K562 (cell line): ENCODE results near the gene SND1. TPM values are rescaled to one million over a fixed set of nuclear protein-coding genes. Genes with fewer than 3 reads are reported as not detected.

Experiments
- ATAC-seq: fragments of 200-7000 bp; cut with Tn5 transposase; 3 replicates; pipeline ENCODE4 v1.9.1; 2020; ENCODE audit warnings: moderate library complexity
- BruUV-seq: library from RNA; stranded (reverse); fragments of 400-500 nt; replicated peaks from 2 replicates; lab custom pipeline; 2021; lab: Mats Ljungman, UMichigan
- CTCF ChIA-PET: fragments of 300-600 bp; formaldehyde crosslinking; extraction: SDS; loops from one replicate; lab custom pipeline; 2021; ENCODE audit warnings: low intra/inter-chr PET ratio; lab: Yijun Ruan, JAX
- POLR2A ChIA-PET: fragments of 300-600, 350-650 bp; sonication (Branson Sonifier 250); formaldehyde crosslinking; extraction: SDS; loops from one replicate; lab custom pipeline; 2021; ENCODE audit warnings: antibody characterized with exemption, inconsistent platforms; lab: Yijun Ruan, JAX
- DNase-seq, 4 experiments: peaks; one replicate each; pipeline versions ENCODE4 v3.0.0 to v3.0.0-alpha.2; 2011 to 2018; ENCODE audit warnings: low spot score in 3 of 4, mixed read lengths in 3 of 4; ENCODE audit errors: extremely low read depth in 1 of 4
- FAIRE-seq: peaks from 2 replicates; lab custom pipeline; 2011; peaks lifted over from hg19 to GRCh38; lab: Jason Lieb, UNC
- H2AFZ ChIP-seq: 2 replicates; pipeline ENCODE4 v1.6.0; 2011; ENCODE audit warnings: low read depth, low read length, control low read depth, inconsistent platforms
- H3K27ac ChIP-seq: fragments of 200-600 bp; 3 replicates; pipeline ENCODE4 v1.8.0; 2011; ENCODE audit warnings: low read depth, mild to moderate bottlenecking, control low read depth, inconsistent platforms, low read length, moderate library complexity, mixed read lengths; ENCODE audit errors: extremely low read depth
- H3K27me3 ChIP-seq, 2 experiments: fragments of 300-600 bp in 1 of 2; 2 replicates in 1 of 2; 3 replicates in 1 of 2; pipeline versions ENCODE4 v1.6.0 to v1.8.0; 2011; ENCODE audit warnings: inconsistent platforms in 2 of 2, low read length in 2 of 2, mild to moderate bottlenecking in 1 of 2, mixed read lengths in 1 of 2, moderate library complexity in 1 of 2; ENCODE audit not compliant: control insufficient read depth in 2 of 2, insufficient read depth in 2 of 2
- H3K36me3 ChIP-seq: fragments of 300-600 bp; 3 replicates; pipeline ENCODE4 v1.8.0; 2011; ENCODE audit warnings: mild to moderate bottlenecking, low read length, inconsistent platforms; ENCODE audit not compliant: control insufficient read depth, insufficient read depth
- H3K4me1 ChIP-seq, 2 experiments: fragments of 200-600 bp in 1 of 2; replicated peaks in 1 of 2; 2 replicates in 1 of 2; 3 replicates in 1 of 2; pipeline versions ENCODE4 v1.5.1 to v1.8.0; 2011; ENCODE audit warnings: inconsistent platforms in 2 of 2, low read length in 2 of 2, mild to moderate bottlenecking in 1 of 2, mixed read lengths in 1 of 2, moderate library complexity in 1 of 2; ENCODE audit not compliant: control insufficient read depth in 2 of 2, insufficient read depth in 2 of 2
- H3K4me2 ChIP-seq: 2 replicates; pipeline ENCODE4 v1.6.1; 2011; ENCODE audit warnings: low read length, control low read depth, inconsistent platforms, mixed read lengths; ENCODE audit not compliant: insufficient read depth
- H3K4me3 ChIP-seq: fragments of 200-600 bp; sonication (generic), shearing (Covaris generic); 2 replicates; pipeline ENCODE4 v1.5.1; 2016; ENCODE audit warnings: control low read depth, inconsistent platforms
- H3K79me2 ChIP-seq: fragments of 200-600 bp; 3 replicates; pipeline ENCODE4 v1.8.0; 2011; ENCODE audit warnings: low read length, inconsistent platforms; ENCODE audit not compliant: control insufficient read depth, insufficient read depth
- H3K9ac ChIP-seq, 2 experiments: 2 replicates each; pipeline versions ENCODE4 v1.6.0 to v1.6.1; 2011; ENCODE audit warnings: low read depth in 2 of 2, low read length in 2 of 2, control low read depth in 1 of 2, inconsistent platforms in 1 of 2, mild to moderate bottlenecking in 1 of 2, mixed read lengths in 1 of 2; ENCODE audit not compliant: insufficient read depth in 1 of 2
- H3K9me1 ChIP-seq: one replicate; pipeline ENCODE4 v1.6.0; 2011; ENCODE audit warnings: inconsistent platforms, mild to moderate bottlenecking, low read length, moderate library complexity; ENCODE audit not compliant: control insufficient read depth, insufficient read depth
- H3K9me3 ChIP-seq: replicated peaks from 2 replicates; pipeline ENCODE4 v1.5.1; 2011; ENCODE audit warnings: low read depth, low read length, inconsistent platforms; ENCODE audit not compliant: control insufficient read depth, insufficient read depth
- H4K20me1 ChIP-seq: replicated peaks from 2 replicates; pipeline ENCODE4 v1.6.1; 2011; ENCODE audit warnings: low read length, inconsistent platforms, mixed read lengths; ENCODE audit not compliant: control insufficient read depth, insufficient read depth
- C11orf30 ChIP-seq: fragments of 450-650 bp; IDR thresholded peaks from 2 replicates; pipeline ENCODE4 v1.6.1; 2016; ENCODE audit warnings: low read depth, mild to moderate bottlenecking
- DPF2 ChIP-seq: fragments of 450-650 bp; IDR thresholded peaks from 2 replicates; pipeline ENCODE4 v1.6.1; 2016
- MAFK ChIP-seq: IDR thresholded peaks from 2 replicates; pipeline ENCODE4 v1.6.1; 2011; ENCODE audit warnings: low read length, improper control_type of control experiment
- PHB ChIP-seq: fragments of 250-450 bp; sonication (Bioruptor Pico); IDR thresholded peaks from 2 replicates; pipeline ENCODE4 v1.5.0; 2021
- SAP30 ChIP-seq: fragments of 200-600 bp; sonication (generic); IDR thresholded peaks from 2 replicates; pipeline ENCODE4 v1.6.1; 2012; ENCODE audit warnings: borderline replicate concordance, low read depth, mild to moderate bottlenecking, moderate library complexity, low read length, control low read depth, inconsistent platforms; ENCODE audit not compliant: insufficient read depth, poor library complexity, severe bottlenecking
- ZNF133 ChIP-seq: fragments of 250-450 bp; sonication (Bioruptor Pico); IDR thresholded peaks from 2 replicates; pipeline ENCODE4 v1.4.0; 2020; ENCODE audit warnings: mild to moderate bottlenecking
- ZNF316 ChIP-seq: fragments of 450-650 bp; IDR thresholded peaks from 2 replicates; pipeline ENCODE4 v1.6.1; 2016
- WGBS: fragments of 100-300 bp; shearing (Covaris generic); methylation state at CpG from one replicate; pipeline ENCODE4 v1.1.6; 2016; ENCODE audit warnings: low coverage, mixed read lengths; ENCODE audit not compliant: insufficient coverage; ENCODE audit errors: missing lambda C conversion rate; 5-methylcytosine and 5-hydroxymethylcytosine counted together
- in situ Hi-C: fragments of 300-500 bp; cut with MboI; formaldehyde crosslinking; loops from 4 replicates; pipeline ENCODE4 v1.15.0; 2018; ENCODE audit warnings: inconsistent platforms, mixed read lengths
- intact Hi-C: fragments of 100-400 bp; cut with micrococcal nuclease; formaldehyde crosslinking; loops from 2 replicates; pipeline ENCODE4 v1.14.2; 2022
- polyA plus RNA-seq, 8 experiments: library from polyadenylated mRNA; depleted of rRNA in 4 of 8; stranded (reverse) in 5 of 8; unstranded in 3 of 8; fragments of >200 nt; fragmentation: Nextera tagmentation in 2 of 8; fragmentation: Illumina TruSeq in 1 of 8; extraction: Ambion mirVana in 2 of 8; extraction: Trizol in 1 of 8; gene quantifications; 2 replicates each; pipeline versions ENCODE4 v1.2.1 to v1.2.3, GENCODE V29; 2011 to 2014; ENCODE audit warnings: inconsistent platforms in 1 of 8, missing spikeins in 1 of 8
- total RNA-seq, 7 experiments: library from RNA; depleted of rRNA in 6 of 7; stranded (reverse); fragments of >200 nt in 6 of 7; fragmentation: Illumina TruSeq in 2 of 7; extraction: Trizol in 2 of 7; gene quantifications; 2 replicates each; pipeline versions ENCODE4 v1.2.1 to v1.2.3, GENCODE V29; 2011 to 2021; ENCODE audit warnings: low replicate concordance in 1 of 7
- TF ChIP-seq, protein P1 (sequence below): sonication (generic); formaldehyde crosslinking; IDR thresholded peaks from 2 replicates; pipeline ENCODE4 v1.8.0; 2022; ENCODE audit warnings: mild to moderate bottlenecking, low read depth, missing genetic modification reagents

Gene SND1
- total and polyA plus RNA-seq, 9 of the 15 experiments (the other 6 are each of a cell fraction or from before 2014, with no cell fraction given): 46.5 to 307 (median 191) TPM

DNA sequence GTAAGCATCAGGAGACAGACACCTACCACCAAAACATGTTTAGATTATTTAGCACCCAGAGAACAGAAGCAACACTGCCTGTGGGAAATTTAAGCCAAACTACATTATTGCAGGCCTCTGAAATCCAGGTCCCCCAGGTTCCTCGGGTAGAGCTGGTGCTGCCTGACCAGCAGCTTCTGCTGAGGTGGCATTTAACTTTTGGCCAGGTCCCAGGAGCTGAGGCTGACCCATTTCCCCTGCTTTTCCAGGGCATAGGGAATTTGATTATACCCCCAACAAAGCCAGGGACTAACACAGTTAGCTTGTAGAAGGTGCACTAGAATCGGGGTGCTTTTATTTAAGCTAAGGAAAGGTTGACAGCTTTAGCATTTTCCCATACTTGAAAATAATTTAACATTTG, 374.6 kb downstream of the SND1 start:
- FAIRE-seq (no peak), DNase-seq (no peak), ATAC-seq (no peak)
- Histone ChIP-seq H3K4me1 (peaks cover 0 to 4% of the 10 kb centered on the region in 2 experiments; a peak in 2 of 5 replicates), H3K9me1 (peaks cover 4% of the 10 kb centered on the region), H3K4me3 (no peak overlapping the region), H3K79me2 (peaks cover 4% of the 10 kb centered on the region; the same call in 1 of the 3 replicates), H4K20me1 (no peaks in the 10 kb centered on the region), H3K9me3 (peaks cover 13% of the 10 kb centered on the region), H2AFZ (no peak overlapping the region), H3K4me2 (no peak overlapping the region), H3K36me3 (peaks cover 50% of the 10 kb centered on the region), H3K27me3 (no peaks in the 10 kb centered on the region), H3K9ac (no peak overlapping the region), H3K27ac (no peak overlapping the region)
- ChIA-PET CTCF (no interaction called here), POLR2A (interaction anchor here (1.2 to 1.6 kb wide), 2 partner anchors 9 to 18 kb away, joined by 3 to 8 read pairs; no protein-coding TSS in a partner anchor)
- WGBS: 86% methylated on average over 2 of the region's 2 CpGs
- intact Hi-C loops (no loop called here), in situ Hi-C loops (no loop called here)
- no TSS peak for BruUV-seq
- TF ChIP-seq C11orf30: 0 out of 2 replicates have a peak, but pooled peaks have one; percentile 23
- TF ChIP-seq DPF2: no peak
- no peak for TF ChIP-seq SAP30
- peak; percentile 41; the same call in 1 of the 2 replicates for TF ChIP-seq MAFK
- peak; percentile 19; the same call in 1 of the 2 replicates for TF ChIP-seq ZNF316

GRCh38 chr7:128027485-128027980, 375.5 kb downstream of the SND1 start:
- Histone ChIP-seq H3K4me1 (peaks cover 0 to 5% of the 10 kb centered on the region in 2 experiments; a peak in 1 of 5 replicates), H3K4me2 (no peak overlapping the region), H3K9me3 (peaks cover 13% of the 10 kb centered on the region), H3K36me3 (peaks cover 50% of the 10 kb centered on the region), H3K4me3 (no peak overlapping the region), H3K27me3 (no peaks in the 10 kb centered on the region), H4K20me1 (no peaks in the 10 kb centered on the region), H2AFZ (no peak overlapping the region), H3K9ac (no peak overlapping the region), H3K9me1 (peaks cover 4% of the 10 kb centered on the region), H3K79me2 (peaks cover 4% of the 10 kb centered on the region; the same call in 1 of the 3 replicates), H3K27ac (no peak overlapping the region)
- no peak for DNase-seq
- intact Hi-C loops: no loop called here
- BruUV-seq: no TSS peak
- ATAC-seq: no peak
- FAIRE-seq: no peak
- 84% methylated on average over 3 of the region's 4 CpGs for WGBS
- in situ Hi-C loops: no loop called here
- POLR2A ChIA-PET: interaction anchor here (0.6 to 1.6 kb wide), 3 partner anchors 8 to 433 kb away, joined by 3 to 8 read pairs (median 3); no protein-coding TSS in a partner anchor
- CTCF ChIA-PET: no interaction called here
- TF ChIP-seq, protein P1, sequence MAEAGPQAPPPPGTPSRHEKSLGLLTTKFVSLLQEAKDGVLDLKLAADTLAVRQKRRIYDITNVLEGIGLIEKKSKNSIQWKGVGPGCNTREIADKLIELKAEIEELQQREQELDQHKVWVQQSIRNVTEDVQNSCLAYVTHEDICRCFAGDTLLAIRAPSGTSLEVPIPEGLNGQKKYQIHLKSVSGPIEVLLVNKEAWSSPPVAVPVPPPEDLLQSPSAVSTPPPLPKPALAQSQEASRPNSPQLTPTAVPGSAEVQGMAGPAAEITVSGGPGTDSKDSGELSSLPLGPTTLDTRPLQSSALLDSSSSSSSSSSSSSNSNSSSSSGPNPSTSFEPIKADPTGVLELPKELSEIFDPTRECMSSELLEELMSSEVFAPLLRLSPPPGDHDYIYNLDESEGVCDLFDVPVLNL (CRISPR knock-in tag): no peak
- no peak for TF ChIP-seq PHB (CRISPR knock-in tag)
- no peak for TF ChIP-seq ZNF133 (CRISPR knock-in tag)
